Pancreas (tissue), 10 donors: ENCODE data around the gene LAMA5. TPM values are rescaled to one million over a fixed set of nuclear protein-coding genes. Genes with fewer than 3 reads are reported as not detected.

Experiments used
- ATAC-seq, 4 donors: fragments of 200-7000 bp; cut with Tn5 transposase; one replicate each; pipeline versions ENCODE4 v1.8.0 to v1.9.1; 2020; ENCODE audit warnings: mild to moderate bottlenecking in 4 of 4, moderate library complexity in 4 of 4
- DNase-seq, 6 donors: peaks; one replicate each; pipeline ENCODE4 v3.0.0-alpha.2; 2020
- FAIRE-seq: peaks from 2 replicates; lab custom pipeline; 2012; peaks lifted over from hg19 to GRCh38; lab: Jason Lieb, UNC
- H3K27ac ChIP-seq, 4 donors: fragments of 200-600 bp; sonication (generic); 1 replicate in 3 of 4; 2 replicates in 1 of 4; pipeline versions ENCODE4 v1.5.0 to v1.8.0; 2020
- H3K27me3 ChIP-seq, 4 donors: fragments of 200-600 bp; one replicate each; pipeline ENCODE4 v1.8.0; 2021
- H3K36me3 ChIP-seq, 3 donors: fragments of 200-600 bp; sonication (generic) in 1 of 3; one replicate each; pipeline versions ENCODE4 v1.5.0 to v1.8.0; 2020 to 2021
- H3K4me1 ChIP-seq, 3 donors: fragments of 200-600 bp; one replicate each; pipeline ENCODE4 v1.8.0; 2021
- H3K4me3 ChIP-seq, 4 donors: fragments of 200-600 bp; sonication (generic) in 2 of 4; one replicate each; pipeline versions ENCODE4 v1.5.0 to v1.8.0; 2020 to 2021
- H3K9me3 ChIP-seq, 4 donors: fragments of 200-600 bp; one replicate each; pipeline ENCODE4 v1.8.0; 2021
- CTCF ChIP-seq, 4 donors: fragments of 200-600 bp; sonication (generic) in 3 of 4; IDR thresholded peaks; one replicate each; pipeline versions ENCODE4 v1.5.0 to v1.8.0; 2021; ENCODE audit warnings: antibody characterized with exemption in 4 of 4
- WGBS, 2 donors: extraction: QIAGEN DNeasy Blood & Tissue Kit; methylation state at CpG; one replicate each; pipeline ENCODE4 v1.1.7; 2013; 5-methylcytosine and 5-hydroxymethylcytosine counted together
- intact Hi-C, 3 donors: fragments of 100-400 bp; cut with DNase I; formaldehyde crosslinking; loops; one replicate each; pipeline versions ENCODE4 v1.11.1 to v1.14.2; 2022
- polyA plus RNA-seq, 2 donors: library from polyadenylated mRNA; stranded (reverse); fragments of 200-250 nt; gene quantifications; one replicate each; pipeline ENCODE4 v1.2.3, GENCODE V29; 2013
- total RNA-seq, 6 donors: library from RNA; stranded (reverse); fragmentation: NEBNext Ultra II Directional in 4 of 6; extraction: Animal tissue kit (Norgen Biotek cat#: 25700) in 4 of 6; gene quantifications; one replicate each; pipeline versions ENCODE4 v1.2.1 to v1.2.4, GENCODE V29; 2021 to 2023
- donor health status: healthy with polysubstance abuse.
- donor health status: DM: no; HTN: no; CAD: no; lungs with moderate emphysema.
- donor health status: DM: no; HTN: no; CAD: no.
- donor health status: control.
- donor health status: control.
- donor health status: Bipolar disorder and iron deficiency.
- donor health status: DM: yes; HTN: yes; CAD: no.
- donor health status: DM: no; HTN: no; CAD: no.
- donor health status: DM: no; HTN: no; CAD: no.
- donor health status: DM: yes; HTN: yes; CAD: no.

Gene LAMA5
- total and polyA plus RNA-seq, 8 donors: 43.6 to 344 (median 62.2) TPM

GRCh38 chr20:62320581-62321354 lies 46.3 kb downstream of the LAMA5 start:
- intact Hi-C loops: no loop called here
- FAIRE-seq (no peak), ATAC-seq (peak in 2 of 4 donors; percentile 15 to 23), DNase-seq (peak in 2 of 6 donors; percentile 57 to 76)
- no peaks in the 10 kb centered on the region for H3K4me1 ChIP-seq
- H3K27me3 ChIP-seq: no peaks in the 10 kb centered on the region
- no peaks in the 10 kb centered on the region for H3K9me3 ChIP-seq
- 93 to 95% methylated on average over 19 to 22 of the region's 22 CpGs for WGBS, 2 donors
- H3K4me3 ChIP-seq: no peak overlapping the region
- H3K27ac ChIP-seq: no peak overlapping the region
- H3K36me3 ChIP-seq: peaks cover 3 to 28% (median 4%) of the 10 kb centered on the region in 3 donors
- TF ChIP-seq CTCF (IDR thresholded peaks at IDR 0.05): no peak

- ATAC-seq (no peak), FAIRE-seq (no peak), DNase-seq (peak in 2 of 6 donors; percentile 29 to 61)
- intact Hi-C loops: no loop called here
- Histone ChIP-seq H3K36me3 (peaks cover 3 to 31% (median 4%) of the 10 kb centered on the region in 3 donors), H3K27ac (no peak overlapping the region), H3K9me3 (no peaks in the 10 kb centered on the region), H3K4me3 (no peak overlapping the region), H3K4me1 (no peaks in the 10 kb centered on the region), H3K27me3 (no peaks in the 10 kb centered on the region)
- 87 to 88% methylated on average over 27 to 29 of the region's 29 CpGs for WGBS, 2 donors
- TF ChIP-seq CTCF (IDR thresholded peaks at IDR 0.05): no peak
These were observed 47.7 kb downstream of the LAMA5 start for GRCh38 chr20:62319346-62319909.

- ATAC-seq: no peak
- H3K27me3 ChIP-seq: no peaks in the 10 kb centered on the region
- 95% methylated on average over 32 to 36 of the region's 36 CpGs for WGBS, 2 donors
- intact Hi-C loops: no loop called here
- H3K4me1 ChIP-seq: no peaks in the 10 kb centered on the region
- H3K9me3 ChIP-seq: no peaks in the 10 kb centered on the region
- peak in 2 of 6 donors; percentile 39 to 85 for DNase-seq
- no peak for FAIRE-seq
- TF ChIP-seq CTCF (IDR thresholded peaks at IDR 0.05): no peak
- H3K27ac ChIP-seq: no peak overlapping the region
- no peak overlapping the region for H3K4me3 ChIP-seq
- peaks cover 3 to 30% (median 4%) of the 10 kb centered on the region in 3 donors for H3K36me3 ChIP-seq
These were observed 48.4 kb downstream of the LAMA5 start for GRCh38 chr20:62318400-62319345.

- ATAC-seq (no peak), DNase-seq (peak in 1 of 6 donors; percentile 40), FAIRE-seq (no peak)
- H3K27me3 ChIP-seq: no peaks in the 10 kb centered on the region
- no peak overlapping the region for H3K27ac ChIP-seq
- peaks cover 4 to 44% (median 5%) of the 10 kb centered on the region in 3 donors for H3K36me3 ChIP-seq
- no peaks in the 10 kb centered on the region for H3K9me3 ChIP-seq
- 87 to 92% methylated on average over 18 of the region's 18 CpGs for WGBS, 2 donors
- intact Hi-C loops: no loop called here
- no peaks in the 10 kb centered on the region for H3K4me1 ChIP-seq
- TF ChIP-seq CTCF (IDR thresholded peaks at IDR 0.05): no peak
- no peak overlapping the region for H3K4me3 ChIP-seq
These were observed 49.9 kb downstream of the LAMA5 start for GRCh38 chr20:62317167-62317655.
